Activated T-cell treated with anti-CD3 and anti-CD28 coated beads, Interleukin-2, amount 50 U/mL, for 4 hours (primary cell): ENCODE results near the gene NFATC4. TPM values are rescaled to one million over a fixed set of nuclear protein-coding genes. Genes with fewer than 3 reads are reported as not detected.
"Not testable (repeated sequence)": the region's sequence is repeated elsewhere in the genome, so short reads cannot be mapped to it uniquely, and the experiment has no call there.

Source experiments
- ATAC-seq, 2 donors: fragments of 200-7000 bp; cut with Tn5 transposase; one replicate each; pipeline ENCODE4 v1.10.0; 2021
- DNase-seq: peaks from one replicate; pipeline ENCODE4 v3.0.0-alpha.2; 2020
- H3K27me3 Mint-ChIP-seq: one replicate; pipeline ENCODE4 v1.8.0; 2021; ENCODE audit warnings: low read depth, mixed read lengths
- H3K36me3 Mint-ChIP-seq: one replicate; pipeline ENCODE4 v1.8.0; 2022; ENCODE audit warnings: mixed read lengths; ENCODE audit not compliant: insufficient read depth
- H3K4me1 Mint-ChIP-seq: one replicate; pipeline ENCODE4 v1.8.0; 2021; ENCODE audit warnings: low read depth, mixed read lengths
- H3K4me3 Mint-ChIP-seq: one replicate; pipeline ENCODE4 v1.8.0; 2021; ENCODE audit warnings: mild to moderate bottlenecking, moderate library complexity, mixed read lengths
- H3K9me3 Mint-ChIP-seq: one replicate; pipeline ENCODE4 v1.8.0; 2021; ENCODE audit warnings: mixed read lengths
- total RNA-seq, 3 donors: library from RNA; stranded (reverse); gene quantifications; one replicate each; pipeline ENCODE4 v1.2.1, GENCODE V29; 2021

NFATC4 gene
- total RNA-seq: under 1 TPM; 0.13 to 0.38 (median 0.32) TPM

DNA sequence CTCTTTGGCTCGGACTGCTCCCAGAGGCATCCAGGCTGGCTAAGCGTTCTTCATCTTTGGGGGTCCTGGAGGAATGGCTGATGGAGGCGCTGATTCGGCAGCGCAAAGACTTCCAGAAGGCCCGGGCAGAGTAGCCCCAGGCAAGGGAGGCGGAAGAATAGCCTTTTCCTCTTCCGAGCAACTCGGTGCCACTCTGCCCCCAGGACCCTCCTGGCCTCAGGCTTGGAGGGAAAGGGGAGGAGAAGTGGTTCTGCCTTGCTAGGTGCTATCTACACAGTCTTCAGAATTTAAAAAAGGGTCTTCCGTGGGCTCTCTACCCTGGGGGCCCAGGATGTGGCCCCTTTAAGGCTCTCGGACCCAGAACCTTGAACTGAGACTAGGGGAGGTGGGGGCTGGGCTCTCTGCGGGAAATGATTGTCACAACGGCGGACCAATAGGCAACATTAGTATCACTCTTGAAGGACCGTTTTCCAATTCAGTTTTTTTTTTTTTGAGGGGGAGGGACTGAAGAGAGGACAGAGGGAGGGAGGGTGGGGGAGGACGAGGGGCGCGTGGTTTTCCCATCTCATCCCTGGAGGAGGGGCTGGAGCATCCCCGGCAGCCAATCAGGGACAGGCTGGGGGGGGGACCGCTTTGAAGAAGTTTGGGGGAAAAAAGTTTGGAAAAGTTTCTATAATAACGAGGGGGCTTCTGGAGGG is at the start of gene NFATC4:
TSS of gene NFATC4 (plus strand) at position 671 of the 698 bp plus-strand sequence. CDS start 157 bp downstream, outside the sequence.
- peaks cover 44% of the 10 kb centered on the region for H3K27me3 Mint-ChIP-seq
- H3K4me3 Mint-ChIP-seq: peak within 1 kb of the TSS; percentile 56
- DNase-seq (no peak), ATAC-seq (no peak)
- no peaks in the 10 kb centered on the region for H3K9me3 Mint-ChIP-seq
- peaks cover 27% of the 10 kb centered on the region for H3K4me1 Mint-ChIP-seq
- H3K36me3 Mint-ChIP-seq: no peaks in the 10 kb centered on the region

DNA sequence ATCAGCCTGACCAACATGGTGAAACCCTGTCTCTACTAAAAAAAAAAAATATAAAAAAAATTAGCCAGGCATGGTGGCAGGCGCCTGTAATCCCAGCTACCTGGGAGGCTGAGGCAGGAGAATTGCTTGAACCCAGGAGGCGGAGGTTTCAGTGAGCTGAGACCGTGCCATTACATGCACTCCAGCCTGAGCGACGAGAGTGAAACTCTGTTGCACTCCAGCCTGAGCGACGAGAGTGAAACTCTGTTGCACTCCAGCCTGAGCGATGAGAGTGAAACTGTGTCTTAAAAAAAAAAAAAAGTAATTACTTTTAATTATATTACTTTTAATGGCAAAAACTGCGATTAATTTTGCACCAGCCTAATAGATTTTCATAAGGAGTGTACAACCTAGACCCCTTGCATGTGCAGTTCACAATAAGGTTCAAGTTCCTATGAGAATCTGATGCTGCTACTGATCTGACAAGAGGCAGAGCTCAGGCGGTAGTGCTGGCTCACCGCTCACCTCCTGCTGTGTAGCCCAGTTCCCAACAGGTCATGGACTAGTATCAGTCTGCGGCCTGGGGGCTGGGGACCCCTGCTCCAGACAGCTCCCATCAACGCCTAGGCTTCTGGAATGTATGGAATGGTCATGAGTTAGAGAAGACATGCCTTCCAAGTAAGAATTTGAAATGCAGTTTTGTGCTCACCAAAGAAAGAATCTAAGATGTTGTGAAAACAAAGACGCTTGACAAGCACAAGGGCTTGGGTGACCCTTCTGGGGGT is 46.6 kb upstream of the NFATC4 start:
- peaks cover 8% of the 10 kb centered on the region for H3K4me1 Mint-ChIP-seq
- ATAC-seq (no peak), DNase-seq (no peak)
- no peak overlapping the region for H3K4me3 Mint-ChIP-seq
- no peaks in the 10 kb centered on the region for H3K27me3 Mint-ChIP-seq
- H3K9me3 Mint-ChIP-seq: no peaks in the 10 kb centered on the region
- no peaks in the 10 kb centered on the region for H3K36me3 Mint-ChIP-seq

- Mint-ChIP-seq H3K36me3 (no peaks in the 10 kb centered on the region), H3K4me1 (peaks cover 8% of the 10 kb centered on the region), H3K27me3 (no peaks in the 10 kb centered on the region), H3K4me3 (no peak overlapping the region), H3K9me3 (no peaks in the 10 kb centered on the region)
- no peak for ATAC-seq
- no peak for DNase-seq
Measured at GRCh38 chr14:24322672-24323071, 45.3 kb upstream of the NFATC4 start.

DNA sequence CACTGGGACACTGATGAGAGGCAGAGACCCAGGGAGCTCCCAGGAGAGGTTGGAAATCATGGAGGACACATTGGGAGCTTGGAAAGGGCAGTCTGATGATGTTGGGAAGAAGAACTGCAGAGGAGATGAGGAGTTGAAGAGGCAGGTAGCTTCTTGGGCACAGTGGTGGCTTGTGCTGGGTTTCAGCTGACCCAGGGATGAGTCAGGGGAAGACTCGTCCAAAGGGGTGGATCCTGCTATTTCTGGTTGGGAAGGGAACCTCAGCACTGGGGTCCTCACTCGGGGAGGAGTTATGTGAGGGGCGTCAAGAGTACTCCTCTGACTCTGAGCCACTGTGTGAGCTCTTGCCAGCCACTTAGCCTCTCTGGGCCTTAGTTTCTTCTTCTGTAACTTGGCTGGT is 44.6 kb upstream of the NFATC4 start:
- peaks cover 11% of the 10 kb centered on the region for H3K4me1 Mint-ChIP-seq
- no peak overlapping the region for H3K4me3 Mint-ChIP-seq
- no peaks in the 10 kb centered on the region for H3K27me3 Mint-ChIP-seq
- H3K9me3 Mint-ChIP-seq: no peaks in the 10 kb centered on the region
- ATAC-seq: no peak
- H3K36me3 Mint-ChIP-seq: no peaks in the 10 kb centered on the region
- DNase-seq: no peak

DNA sequence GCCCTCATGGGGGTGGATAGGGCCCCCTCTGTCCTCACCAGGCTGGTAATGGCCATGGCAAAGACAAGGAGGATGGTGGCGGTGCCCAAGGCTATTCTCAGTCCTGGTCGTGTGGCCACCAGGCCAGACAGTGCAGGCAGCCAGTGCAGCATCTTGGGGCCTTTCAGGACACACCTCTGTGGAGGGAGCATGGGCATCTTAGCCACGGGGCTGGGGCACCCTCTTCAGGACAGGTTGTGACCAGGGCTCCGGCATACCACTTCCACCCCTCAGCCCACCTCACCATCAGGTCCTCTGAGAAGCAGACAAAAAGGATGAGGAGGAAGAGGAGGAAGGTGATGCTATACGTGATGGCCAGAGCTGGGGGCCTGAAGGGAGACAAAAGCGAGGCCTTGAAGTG is 44.0 kb upstream of the NFATC4 start:
- Mint-ChIP-seq H3K4me3 (no peak overlapping the region), H3K4me1 (peaks cover 18% of the 10 kb centered on the region), H3K9me3 (no peaks in the 10 kb centered on the region), H3K36me3 (no peaks in the 10 kb centered on the region), H3K27me3 (peaks cover 3% of the 10 kb centered on the region)
- ATAC-seq (no peak), DNase-seq (no peak)

GRCh38 chr14:24325041-24325530 is 42.9 kb upstream of the NFATC4 start:
- Mint-ChIP-seq H3K4me3 (no peak overlapping the region), H3K9me3 (no peaks in the 10 kb centered on the region), H3K4me1 (peaks cover 26% of the 10 kb centered on the region), H3K27me3 (peaks cover 3% of the 10 kb centered on the region), H3K36me3 (no peaks in the 10 kb centered on the region)
- no peak for ATAC-seq
- DNase-seq: no peak

- H3K27me3 Mint-ChIP-seq: peaks cover 3% of the 10 kb centered on the region
- DNase-seq: no peak
- H3K4me3 Mint-ChIP-seq: no peak overlapping the region
- H3K9me3 Mint-ChIP-seq: no peaks in the 10 kb centered on the region
- no peak for ATAC-seq
- H3K4me1 Mint-ChIP-seq: peaks cover 33% of the 10 kb centered on the region
- no peaks in the 10 kb centered on the region for H3K36me3 Mint-ChIP-seq
Measured at GRCh38 chr14:24325963-24326362, 42.0 kb upstream of the NFATC4 start.

- Mint-ChIP-seq H3K4me1 (peaks cover 43% of the 10 kb centered on the region), H3K4me3 (no peak overlapping the region), H3K27me3 (peaks cover 4% of the 10 kb centered on the region), H3K36me3 (no peaks in the 10 kb centered on the region), H3K9me3 (no peaks in the 10 kb centered on the region)
- ATAC-seq: no peak
- no peak for DNase-seq
Measured at GRCh38 chr14:24327303-24327702, 40.7 kb upstream of the NFATC4 start.

DNA sequence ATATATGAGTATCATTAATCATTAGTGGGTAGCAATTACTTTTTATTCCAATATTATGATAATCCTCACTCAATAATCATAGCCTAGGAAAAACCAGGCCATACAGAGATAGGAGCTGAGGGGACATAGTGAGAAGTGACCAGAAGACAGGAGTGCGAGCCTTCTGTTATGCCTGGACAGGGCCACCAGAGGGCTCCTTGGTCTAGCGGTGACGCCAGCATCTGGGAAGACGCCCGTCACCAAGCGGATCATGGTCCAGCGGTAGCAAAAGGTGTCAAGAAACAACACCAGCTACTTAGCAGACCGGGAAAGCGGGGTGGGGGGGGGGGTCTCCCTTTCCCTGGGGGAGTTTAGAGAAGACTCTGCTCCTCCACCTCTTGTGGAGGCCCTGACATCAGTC is 40.1 kb upstream of the NFATC4 start:
- H3K27me3 Mint-ChIP-seq, H3K36me3 Mint-ChIP-seq, H3K9me3 Mint-ChIP-seq, DNase-seq, ATAC-seq, H3K4me3 Mint-ChIP-seq: not testable (repeated sequence)
- peaks cover 47% of the 10 kb centered on the region for H3K4me1 Mint-ChIP-seq

DNA sequence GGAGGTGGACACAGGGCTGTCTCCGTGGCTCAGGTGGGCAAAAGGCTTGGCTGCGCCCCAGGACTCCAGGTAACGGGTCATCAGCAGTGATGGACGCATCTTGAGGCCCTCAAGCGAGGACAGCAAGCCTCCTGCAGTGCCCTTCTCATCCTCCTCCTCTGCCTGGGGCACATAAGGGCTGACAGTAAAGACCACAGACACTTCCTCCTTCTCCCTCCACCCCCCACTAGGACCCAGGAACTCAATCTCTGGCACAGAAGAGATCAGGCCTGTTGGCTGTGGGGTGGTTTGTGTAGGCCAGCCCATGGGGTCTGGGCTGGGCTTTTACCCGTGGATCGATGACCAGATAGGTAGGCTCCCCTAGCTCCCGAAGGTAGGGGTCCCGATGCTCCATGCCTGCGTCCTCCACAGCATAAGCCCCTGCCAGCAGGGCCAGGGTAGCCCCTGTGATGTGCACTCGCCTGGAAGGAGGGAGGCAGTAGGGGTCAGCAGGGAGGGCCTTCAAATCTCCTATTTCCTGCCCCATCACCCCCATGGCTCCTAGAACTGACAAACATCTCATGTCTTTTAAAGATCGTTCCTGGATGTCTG is 38.8 kb upstream of the NFATC4 start:
- no peaks in the 10 kb centered on the region for H3K9me3 Mint-ChIP-seq
- no peak for ATAC-seq
- peaks cover 10% of the 10 kb centered on the region for H3K27me3 Mint-ChIP-seq
- peaks cover 59% of the 10 kb centered on the region for H3K4me1 Mint-ChIP-seq
- no peak for DNase-seq
- H3K4me3 Mint-ChIP-seq: no peak overlapping the region
- no peaks in the 10 kb centered on the region for H3K36me3 Mint-ChIP-seq

DNA sequence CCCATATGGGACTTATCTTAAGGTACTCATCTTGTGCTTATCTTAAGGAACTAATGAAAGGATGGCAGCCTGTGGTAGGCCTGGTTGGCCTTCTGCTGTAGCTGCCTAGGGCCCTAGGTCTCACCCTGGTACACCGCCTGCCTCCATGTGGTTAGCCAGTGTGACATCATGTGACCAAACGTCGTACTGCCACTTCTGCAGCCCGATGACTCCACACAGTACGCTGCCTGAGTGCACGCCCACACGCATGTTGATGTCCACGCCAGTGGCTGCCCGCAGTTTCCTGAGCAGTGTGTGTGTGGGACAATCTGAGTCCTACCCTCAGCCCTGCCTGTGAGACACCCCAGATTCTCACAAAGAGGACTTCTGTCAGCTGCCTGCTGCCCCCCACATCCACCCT is 38.2 kb upstream of the NFATC4 start:
- Mint-ChIP-seq H3K9me3 (no peaks in the 10 kb centered on the region), H3K36me3 (no peaks in the 10 kb centered on the region), H3K27me3 (peaks cover 12% of the 10 kb centered on the region), H3K4me3 (no peak overlapping the region), H3K4me1 (peaks cover 61% of the 10 kb centered on the region)
- DNase-seq (peak; percentile 37), ATAC-seq (peak in 1 of 2 donors; percentile 50)

GRCh38 chr14:24330973-24331674 is 36.9 kb upstream of the NFATC4 start:
- ATAC-seq: no peak
- Mint-ChIP-seq H3K27me3 (peaks cover 19% of the 10 kb centered on the region), H3K9me3 (no peaks in the 10 kb centered on the region), H3K4me1 (peaks cover 64% of the 10 kb centered on the region), H3K4me3 (no peak overlapping the region), H3K36me3 (peaks cover 3% of the 10 kb centered on the region)
- DNase-seq: no peak

GRCh38 chr14:24331731-24332267 is 36.2 kb upstream of the NFATC4 start:
- DNase-seq: no peak
- ATAC-seq: no peak
- Mint-ChIP-seq H3K36me3 (peaks cover 8% of the 10 kb centered on the region), H3K4me3 (peak overlapping the region; percentile 78), H3K27me3 (peaks cover 19% of the 10 kb centered on the region), H3K4me1 (peaks cover 64% of the 10 kb centered on the region), H3K9me3 (no peaks in the 10 kb centered on the region)
